GM10266 (cell line): Measurements from ENCODE around the gene FAM131B.

ENCODE experiments used
- DNase-seq: peaks from one replicate; pipeline ENCODE4 v3.0.0; 2012; ENCODE audit errors: extremely low spot score
- TF ChIP-seq, protein P1 (sequence below): IDR thresholded peaks from 2 replicates; pipeline ENCODE4 v1.5.1; 2012; ENCODE audit warnings: mild to moderate bottlenecking, low read depth; ENCODE audit not compliant: control insufficient read depth, insufficient read depth; ENCODE audit errors: missing control alignments

Gene FAM131B

GRCh38 chr7:143380260-143380645 lies 17.7 kb upstream of the FAM131B start:
- TF ChIP-seq, protein P1, sequence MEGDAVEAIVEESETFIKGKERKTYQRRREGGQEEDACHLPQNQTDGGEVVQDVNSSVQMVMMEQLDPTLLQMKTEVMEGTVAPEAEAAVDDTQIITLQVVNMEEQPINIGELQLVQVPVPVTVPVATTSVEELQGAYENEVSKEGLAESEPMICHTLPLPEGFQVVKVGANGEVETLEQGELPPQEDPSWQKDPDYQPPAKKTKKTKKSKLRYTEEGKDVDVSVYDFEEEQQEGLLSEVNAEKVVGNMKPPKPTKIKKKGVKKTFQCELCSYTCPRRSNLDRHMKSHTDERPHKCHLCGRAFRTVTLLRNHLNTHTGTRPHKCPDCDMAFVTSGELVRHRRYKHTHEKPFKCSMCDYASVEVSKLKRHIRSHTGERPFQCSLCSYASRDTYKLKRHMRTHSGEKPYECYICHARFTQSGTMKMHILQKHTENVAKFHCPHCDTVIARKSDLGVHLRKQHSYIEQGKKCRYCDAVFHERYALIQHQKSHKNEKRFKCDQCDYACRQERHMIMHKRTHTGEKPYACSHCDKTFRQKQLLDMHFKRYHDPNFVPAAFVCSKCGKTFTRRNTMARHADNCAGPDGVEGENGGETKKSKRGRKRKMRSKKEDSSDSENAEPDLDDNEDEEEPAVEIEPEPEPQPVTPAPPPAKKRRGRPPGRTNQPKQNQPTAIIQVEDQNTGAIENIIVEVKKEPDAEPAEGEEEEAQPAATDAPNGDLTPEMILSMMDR: peak; percentile 89
- DNase-seq: peak; percentile 88

DNA sequence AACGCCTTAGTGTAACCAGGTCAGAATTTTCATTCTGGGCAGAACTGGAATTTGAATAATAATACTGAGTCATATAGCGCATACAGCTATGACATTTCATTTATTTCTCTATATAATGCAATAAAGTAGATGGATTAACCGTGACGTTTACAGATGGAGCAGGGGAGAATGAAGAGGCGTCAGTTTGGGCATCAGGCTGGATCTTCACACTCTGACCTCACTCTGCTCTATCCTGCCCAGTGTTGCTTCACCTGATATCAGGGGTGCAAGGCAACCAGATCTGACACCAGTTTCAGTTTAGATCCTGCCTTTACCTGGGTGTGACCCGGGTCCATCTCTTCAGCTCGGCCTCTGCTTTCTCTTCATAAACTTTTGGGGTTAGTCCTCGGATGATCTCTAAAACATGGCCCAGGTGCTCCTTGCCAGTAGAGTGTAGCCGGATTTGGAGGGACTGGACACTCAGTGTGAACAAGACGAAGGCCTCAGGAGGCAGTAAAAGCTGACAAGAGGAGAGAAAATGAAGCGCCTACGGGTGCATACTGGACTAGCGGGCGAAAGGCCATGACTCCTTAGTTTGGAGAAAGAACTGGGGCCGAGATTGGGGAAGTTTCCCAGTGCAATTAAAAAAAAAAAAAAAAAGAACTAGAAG lies 17.2 kb upstream of the FAM131B start:
- DNase-seq: no peak
- TF ChIP-seq, protein P1: no peak

DNA sequence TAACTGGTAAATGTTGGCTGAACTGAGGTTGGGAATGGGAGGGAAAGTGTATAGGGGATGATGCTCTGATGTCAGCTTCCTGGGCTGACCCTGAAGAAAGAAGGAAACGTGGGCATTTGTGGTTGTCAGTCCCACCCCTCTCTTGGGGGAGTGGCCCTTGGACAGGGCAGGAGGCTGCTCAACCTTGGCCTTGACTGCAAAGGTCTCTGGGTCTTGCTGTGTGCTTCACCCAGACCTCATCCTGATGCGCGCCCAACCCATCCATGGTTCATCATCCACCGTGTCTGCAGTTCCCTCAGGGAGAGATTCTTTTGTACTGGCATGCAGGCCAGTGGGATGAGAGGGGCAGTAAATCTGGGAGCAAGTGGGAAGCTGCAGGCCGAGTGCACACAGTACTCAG lies 13.9 kb upstream of the FAM131B start:
- no peak for DNase-seq
- TF ChIP-seq, protein P1: no peak

- DNase-seq: no peak
- TF ChIP-seq, protein P1: no peak
Observed at GRCh38 chr7:143375298-143376034, 13.0 kb upstream of the FAM131B start.

DNA sequence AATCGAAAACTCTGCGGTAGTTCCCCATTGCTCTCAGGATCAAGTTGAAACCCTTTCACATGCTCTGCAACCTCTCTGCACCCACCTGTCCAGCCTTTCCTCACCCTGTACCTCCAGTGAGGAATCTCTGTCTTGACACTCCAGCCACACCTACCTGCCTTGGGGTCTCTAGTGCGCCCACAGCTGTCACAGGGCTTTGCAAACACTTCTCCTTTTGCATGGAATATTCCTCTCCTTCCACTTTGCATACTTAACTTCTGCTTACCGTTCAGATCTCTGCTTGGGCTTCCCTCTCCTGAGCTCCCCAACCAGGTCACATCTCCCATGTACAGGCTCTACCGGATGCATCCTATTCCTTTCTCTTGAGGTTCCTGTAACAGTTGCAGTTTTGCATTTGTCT lies 12.0 kb upstream of the FAM131B start:
- TF ChIP-seq, protein P1: no peak
- DNase-seq: no peak

DNA sequence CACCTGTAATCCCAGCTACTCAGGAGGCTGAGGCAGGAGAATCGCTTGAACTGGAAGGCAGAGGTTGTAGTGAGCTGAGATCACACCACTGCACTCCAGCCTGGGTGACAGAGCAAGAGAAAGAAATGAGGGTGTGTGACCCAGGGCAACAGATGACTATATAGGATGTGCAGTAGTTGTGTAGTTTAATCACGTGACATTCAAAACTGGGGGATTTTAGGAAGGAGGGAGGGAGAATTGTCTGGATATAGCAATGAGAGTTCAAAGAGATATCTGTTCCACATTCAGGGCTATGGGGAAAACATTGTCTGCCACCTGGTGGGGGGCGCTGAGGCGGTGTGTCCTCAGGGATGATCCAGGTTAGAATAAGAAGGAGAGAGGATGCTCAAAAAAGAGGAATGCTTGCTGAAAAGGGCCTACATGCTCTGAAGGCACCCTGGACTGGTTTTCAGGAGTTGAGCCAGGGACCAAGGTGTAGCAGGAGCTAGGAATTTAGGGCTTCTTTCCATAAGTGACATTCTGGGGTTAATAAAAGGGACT lies 10.8 kb upstream of the FAM131B start:
- no peak for DNase-seq
- TF ChIP-seq, protein P1: peak; percentile 5

- TF ChIP-seq, protein P1: no peak
- no peak for DNase-seq
Observed at GRCh38 chr7:143372070-143372469, 9.6 kb upstream of the FAM131B start.
